Measurements from ENCODE around the gene ANO3. TPM values are rescaled to one million over a fixed set of nuclear protein-coding genes. Genes with fewer than 3 reads are reported as not detected.
"Not testable (repeated sequence)": the region's sequence is repeated elsewhere in the genome, so short reads cannot be mapped to it uniquely, and the experiment has no call there.

Gene ANO3
- total RNA-seq = not detected

GRCh38 chr11:26331911-26332571 lies at the start of gene ANO3:
ANO3 (plus strand) TSS chr11:26332130; CDS start chr11:26332276, 146 bp downstream.
- DNase-seq (peak; percentile 47), ATAC-seq (no peak)
- intact Hi-C loops (cut with DNase I, micrococcal nuclease) = no loop called here
- Mint-ChIP-seq H3K27me3 (peaks cover 18% of the 10 kb centered on the region), H3K4me3 (no peak within 1 kb of the TSS), H3K4me1 (no peaks in the 10 kb centered on the region), H3K27ac (no peak within 1 kb of the TSS), H3K9me3 (ENCODE audit: low read depth) (no peaks in the 10 kb centered on the region), H3K36me3 (ENCODE audit: low read depth) (no peaks in the 10 kb centered on the region)
- POLR2A ChIA-PET = no interaction called here
- CTCF ChIA-PET = no interaction called here

- no peak for DNase-seq
- Mint-ChIP-seq H3K9me3 (ENCODE audit: low read depth) (no peaks in the 10 kb centered on the region), H3K27me3 (peaks cover 11% of the 10 kb centered on the region), H3K4me3 (no peak overlapping the region), H3K27ac (no peak overlapping the region), H3K4me1 (peaks cover 3% of the 10 kb centered on the region), H3K36me3 (ENCODE audit: low read depth) (no peaks in the 10 kb centered on the region)
- CTCF ChIA-PET = interaction anchor here (0.5 to 1.2 kb wide), 5 partner anchors 10 to 1202 kb away, joined by 3 to 6 read pairs (median 3); no protein-coding TSS in a partner anchor
- intact Hi-C loops (cut with DNase I, micrococcal nuclease) = loop anchor here (2.0 to 10.0 kb wide), 2 partner anchors 367 to 871 kb away; no protein-coding TSS in a partner anchor
- no peak for ATAC-seq
- POLR2A ChIA-PET = no interaction called here
Observed at GRCh38 chr11:26283852-26284408, 48.0 kb upstream of the ANO3 start.

- no peaks in the 10 kb centered on the region for H3K36me3 Mint-ChIP-seq (ENCODE audit: low read depth)
- no peaks in the 10 kb centered on the region for H3K9me3 Mint-ChIP-seq (ENCODE audit: low read depth)
- intact Hi-C loops (cut with DNase I, micrococcal nuclease) = loop anchor here (2.0 to 10.0 kb wide), 4 partner anchors 362 to 1202 kb away; no protein-coding TSS in a partner anchor
- H3K27ac Mint-ChIP-seq = no peak overlapping the region
- ATAC-seq = no peak
- no peak overlapping the region for H3K4me3 Mint-ChIP-seq
- CTCF ChIA-PET = no interaction called here
- H3K27me3 Mint-ChIP-seq = peaks cover 9% of the 10 kb centered on the region
- H3K4me1 Mint-ChIP-seq = peaks cover 3% of the 10 kb centered on the region
- POLR2A ChIA-PET = no interaction called here
- no peak for DNase-seq
Observed at GRCh38 chr11:26285608-26286007, 46.3 kb upstream of the ANO3 start.

GRCh38 chr11:26286472-26287066 lies 45.4 kb upstream of the ANO3 start:
- H3K36me3 Mint-ChIP-seq (ENCODE audit: low read depth) = no peaks in the 10 kb centered on the region
- H3K9me3 Mint-ChIP-seq (ENCODE audit: low read depth) = no peaks in the 10 kb centered on the region
- peaks cover 9% of the 10 kb centered on the region for H3K27me3 Mint-ChIP-seq
- intact Hi-C loops (cut with DNase I, micrococcal nuclease) = loop anchor here in 1 of 2 experiments (5.0 to 10.0 kb wide), 3 partner anchors 361 to 1201 kb away; no protein-coding TSS in a partner anchor
- H3K27ac Mint-ChIP-seq = no peak overlapping the region
- POLR2A ChIA-PET = no interaction called here
- CTCF ChIA-PET = interaction anchor here (0.5 to 1.1 kb wide), 2 partner anchors 246 to 1248 kb away, joined by 4 read pairs; no protein-coding TSS in a partner anchor
- no peak for ATAC-seq
- peaks cover 3% of the 10 kb centered on the region for H3K4me1 Mint-ChIP-seq
- peak; percentile 3 for DNase-seq
- H3K4me3 Mint-ChIP-seq = no peak overlapping the region

GRCh38 chr11:26287067-26287518 lies 44.8 kb upstream of the ANO3 start:
- Mint-ChIP-seq H3K9me3 (ENCODE audit: low read depth) (no peaks in the 10 kb centered on the region), H3K36me3 (ENCODE audit: low read depth) (no peaks in the 10 kb centered on the region), H3K27me3 (peaks cover 9% of the 10 kb centered on the region), H3K4me1 (peaks cover 3% of the 10 kb centered on the region), H3K27ac (no peak overlapping the region), H3K4me3 (no peak overlapping the region)
- POLR2A ChIA-PET = no interaction called here
- no peak for DNase-seq
- CTCF ChIA-PET = interaction anchor here (0.5 to 1.1 kb wide), 3 partner anchors 193 to 1248 kb away, joined by 3 to 4 read pairs (median 4); no protein-coding TSS in a partner anchor
- intact Hi-C loops (cut with DNase I, micrococcal nuclease) = loop anchor here in 1 of 2 experiments (5.0 to 10.0 kb wide), 3 partner anchors 360 to 1200 kb away; no protein-coding TSS in a partner anchor
- ATAC-seq = no peak

GRCh38 chr11:26297189-26297975 lies 34.5 kb upstream of the ANO3 start:
- Mint-ChIP-seq H3K4me1 (no peaks in the 10 kb centered on the region), H3K4me3 (no peak overlapping the region), H3K27me3 (no peaks in the 10 kb centered on the region), H3K27ac (no peak overlapping the region), H3K9me3 (ENCODE audit: low read depth) (no peaks in the 10 kb centered on the region), H3K36me3 (ENCODE audit: low read depth) (no peaks in the 10 kb centered on the region)
- intact Hi-C loops (cut with DNase I, micrococcal nuclease) = loop anchor here in 1 of 2 experiments (1.0 to 5.0 kb wide), 4 partner anchors 255 to 1190 kb away; no protein-coding TSS in a partner anchor
- ChIA-PET POLR2A (no interaction called here), CTCF (interaction anchor here (1.2 kb wide), 1 partner anchor 13 kb away, joined by 6 read pairs; no protein-coding TSS in a partner anchor)
- ATAC-seq = no peak
- peak; percentile 6 for DNase-seq

GRCh38 chr11:26316372-26316771 lies 15.6 kb upstream of the ANO3 start:
- H3K27ac Mint-ChIP-seq; DNase-seq; ATAC-seq; POLR2A ChIA-PET; H3K36me3 Mint-ChIP-seq (ENCODE audit: low read depth); intact Hi-C loops (cut with DNase I, micrococcal nuclease); H3K4me1 Mint-ChIP-seq; CTCF ChIA-PET; H3K27me3 Mint-ChIP-seq; H3K9me3 Mint-ChIP-seq (ENCODE audit: low read depth); H3K4me3 Mint-ChIP-seq: not testable (repeated sequence)

GRCh38 chr11:26319906-26320305 lies 12.0 kb upstream of the ANO3 start:
- CTCF ChIA-PET = interaction anchor here (0.9 to 1.5 kb wide), 2 partner anchors 11 to 534 kb away, joined by 3 to 5 read pairs; no protein-coding TSS in a partner anchor
- H3K9me3 Mint-ChIP-seq (ENCODE audit: low read depth) = no peaks in the 10 kb centered on the region
- no peaks in the 10 kb centered on the region for H3K27me3 Mint-ChIP-seq
- no peak for DNase-seq
- POLR2A ChIA-PET = no interaction called here
- intact Hi-C loops (cut with DNase I, micrococcal nuclease) = no loop called here
- ATAC-seq = no peak
- H3K36me3 Mint-ChIP-seq (ENCODE audit: low read depth) = no peaks in the 10 kb centered on the region
- H3K27ac Mint-ChIP-seq = no peak overlapping the region
- no peak overlapping the region for H3K4me3 Mint-ChIP-seq
- no peaks in the 10 kb centered on the region for H3K4me1 Mint-ChIP-seq

GRCh38 chr11:26321516-26321915 lies 10.4 kb upstream of the ANO3 start:
- Mint-ChIP-seq H3K4me1 (no peaks in the 10 kb centered on the region), H3K36me3 (ENCODE audit: low read depth) (no peaks in the 10 kb centered on the region), H3K4me3 (no peak overlapping the region), H3K27ac (no peak overlapping the region), H3K27me3 (no peaks in the 10 kb centered on the region), H3K9me3 (ENCODE audit: low read depth) (no peaks in the 10 kb centered on the region)
- CTCF ChIA-PET = no interaction called here
- POLR2A ChIA-PET = no interaction called here
- no peak for DNase-seq
- intact Hi-C loops (cut with DNase I, micrococcal nuclease) = no loop called here
- ATAC-seq = no peak

- intact Hi-C loops (cut with DNase I, micrococcal nuclease) = no loop called here
- CTCF ChIA-PET = no interaction called here
- Mint-ChIP-seq H3K4me3 (no peak overlapping the region), H3K9me3 (ENCODE audit: low read depth) (no peaks in the 10 kb centered on the region), H3K27ac (no peak overlapping the region), H3K27me3 (no peaks in the 10 kb centered on the region), H3K36me3 (ENCODE audit: low read depth) (no peaks in the 10 kb centered on the region), H3K4me1 (no peaks in the 10 kb centered on the region)
- POLR2A ChIA-PET = no interaction called here
- DNase-seq = no peak
- no peak for ATAC-seq
Observed at GRCh38 chr11:26322335-26323067, 9.4 kb upstream of the ANO3 start.

GRCh38 chr11:26323837-26324236 lies 8.1 kb upstream of the ANO3 start:
- H3K4me3 Mint-ChIP-seq = no peak overlapping the region
- no peaks in the 10 kb centered on the region for H3K36me3 Mint-ChIP-seq (ENCODE audit: low read depth)
- H3K9me3 Mint-ChIP-seq (ENCODE audit: low read depth) = no peaks in the 10 kb centered on the region
- ChIA-PET POLR2A (no interaction called here), CTCF (interaction anchor here (0.7 kb wide), 1 partner anchor 1162 kb away, joined by 3 read pairs; no protein-coding TSS in a partner anchor)
- H3K27me3 Mint-ChIP-seq = no peaks in the 10 kb centered on the region
- DNase-seq (no peak), ATAC-seq (no peak)
- intact Hi-C loops (cut with DNase I, micrococcal nuclease) = no loop called here
- H3K27ac Mint-ChIP-seq = no peak overlapping the region
- H3K4me1 Mint-ChIP-seq = no peaks in the 10 kb centered on the region
